Sigmoid colon (tissue), 7 donors: Measurements from ENCODE around the gene FLII. TPM values are rescaled to one million over a fixed set of nuclear protein-coding genes. Genes with fewer than 3 reads are reported as not detected.

ENCODE experiments used
- DNase-seq: peaks from one replicate; pipeline ENCODE4 v3.0.0-alpha.2; 2019
- H3K27ac ChIP-seq, 4 donors: fragments of 200-600 bp; sonication (generic); one replicate each; pipeline ENCODE4 v1.5.1; 2016 to 2019; ENCODE audit warnings: mild to moderate bottlenecking in 1 of 4
- H3K27me3 ChIP-seq, 3 donors: fragments of 200-600 bp; sonication (generic); one replicate each; pipeline ENCODE4 v1.5.1; 2019; ENCODE audit warnings: mild to moderate bottlenecking in 1 of 3
- H3K36me3 ChIP-seq, 4 donors: fragments of 200-600 bp; sonication (generic); one replicate each; pipeline ENCODE4 v1.5.1; 2016 to 2019
- H3K4me1 ChIP-seq, 4 donors: fragments of 200-600 bp; sonication (generic); one replicate each; pipeline ENCODE4 v1.5.1; 2017 to 2019
- H3K4me3 ChIP-seq, 4 donors: fragments of 200-600 bp; sonication (generic); one replicate each; pipeline ENCODE4 v1.5.1; 2017 to 2019; ENCODE audit warnings: mild to moderate bottlenecking in 2 of 4, moderate library complexity in 1 of 4
- H3K9me3 ChIP-seq, 4 donors: fragments of 200-600 bp in 3 of 4; sonication (generic) in 3 of 4; one replicate each; pipeline versions ENCODE4 v1.5.1 to v1.6.1; 2013 to 2019
- CTCF ChIP-seq, 4 experiments: fragments of 450-650 bp in 3 of 4; fragments of 200-600 bp in 1 of 4; IDR thresholded peaks; one replicate each; pipeline ENCODE4 v1.5.1; 2016 to 2019; ENCODE audit warnings: antibody characterized with exemption in 4 of 4, mild to moderate bottlenecking in 3 of 4, moderate library complexity in 2 of 4
- EP300 ChIP-seq, 4 donors: sonication (generic); formaldehyde crosslinking; IDR thresholded peaks; one replicate each; pipeline ENCODE4 v1.6.1; 2017; ENCODE audit warnings: antibody characterized with exemption in 4 of 4
- POLR2A ChIP-seq, 2 donors: fragments of 450-650 bp; IDR thresholded peaks; one replicate each; pipeline ENCODE4 v1.6.1; 2016; ENCODE audit warnings: antibody characterized with exemption in 2 of 2, mild to moderate bottlenecking in 2 of 2, moderate library complexity in 2 of 2
- POLR2AphosphoS5 ChIP-seq, 4 donors: sonication (generic); formaldehyde crosslinking; IDR thresholded peaks; one replicate each; pipeline ENCODE4 v1.6.1; 2017; ENCODE audit warnings: antibody characterized with exemption in 4 of 4
- WGBS, 2 donors: extraction: QIAGEN DNeasy Blood & Tissue Kit; methylation state at CpG; one replicate each; pipeline ENCODE4 v1.1.7; 2013; 5-methylcytosine and 5-hydroxymethylcytosine counted together
- intact Hi-C: fragments of 100-400 bp; cut with DNase I; formaldehyde crosslinking; loops from one replicate; pipeline ENCODE4 v1.15.1; 2023
- polyA plus RNA-seq, 3 donors: library from polyadenylated mRNA; stranded (reverse); fragments of 200-250 nt; gene quantifications; one replicate each; pipeline ENCODE4 v1.2.3, GENCODE V29; 2013
- total RNA-seq, 4 donors: library from RNA; depleted of rRNA; stranded (reverse); fragments of >200 nt; gene quantifications; one replicate each; pipeline ENCODE4 v1.1.0, GENCODE V29; 2016
- donor health status: healthy with polysubstance abuse.
- donor health status: Bipolar disorder and iron deficiency.
- donor health status: healthy.

The FLII gene
- total and polyA plus RNA-seq, 7 donors = 115 to 422 (median 222) TPM

GRCh38 chr17:18263885-18264682, 5.5 kb upstream of the FLII start:
- DNase-seq = no peak

GRCh38 chr17:18262641-18263040, 4.1 kb upstream of the FLII start:
- Histone ChIP-seq H3K27ac (peak overlapping the region in 1 of 4 donors; percentile 97), H3K36me3 (peaks cover 26 to 33% (median 28%) of the 10 kb centered on the region in 4 donors), H3K27me3 (no peaks in the 10 kb centered on the region), H3K4me3 (no peak overlapping the region), H3K9me3 (no peaks in the 10 kb centered on the region), H3K4me1 (peaks cover 0 to 36% (median 30%) of the 10 kb centered on the region in 4 donors)
- no peak for DNase-seq
- intact Hi-C loops = no loop called here
- 61 to 82% methylated on average over 12 of the region's 12 CpGs for WGBS, 2 donors
- TF ChIP-seq POLR2AphosphoS5 (IDR thresholded peaks at IDR 0.05) (no peak), EP300 (IDR thresholded peaks at IDR 0.05) (no peak), POLR2A (IDR thresholded peaks at IDR 0.05) (no peak), CTCF (IDR thresholded peaks at IDR 0.05) (no peak)

More at GRCh38 chr17:18263885-18264682, 5.5 kb upstream of the FLII start:
- no peaks in the 10 kb centered on the region for H3K9me3 ChIP-seq
- 94 to 96% methylated on average over 50 of the region's 50 CpGs for WGBS, 2 donors
- H3K27ac ChIP-seq = no peak overlapping the region
- peaks cover 0 to 28% (median 26%) of the 10 kb centered on the region in 4 donors for H3K4me1 ChIP-seq
- H3K36me3 ChIP-seq = peaks cover 26 to 33% (median 28%) of the 10 kb centered on the region in 4 donors
- no peak overlapping the region for H3K4me3 ChIP-seq
- H3K27me3 ChIP-seq = no peaks in the 10 kb centered on the region
- intact Hi-C loops = no loop called here
- TF ChIP-seq CTCF (IDR thresholded peaks at IDR 0.05) = no peak
- TF ChIP-seq POLR2A (IDR thresholded peaks at IDR 0.05) = no peak
- TF ChIP-seq EP300 (IDR thresholded peaks at IDR 0.05) = no peak
- no peak for TF ChIP-seq POLR2AphosphoS5 (IDR thresholded peaks at IDR 0.05)

- H3K4me1 ChIP-seq = peaks cover 0 to 41% (median 35%) of the 10 kb centered on the region in 4 donors
- 80 to 89% methylated on average over 2 of the region's 2 CpGs for WGBS, 2 donors
Observed at GRCh38 chr17:18262111-18262510, 3.6 kb upstream of the FLII start.

GRCh38 chr17:18261659-18262058, 3.1 kb upstream of the FLII start:
- intact Hi-C loops = loop anchor here (2.0 kb wide), 2 partner anchors 37 to 53 kb away; partner anchors contain the start of genes LLGL1, SMCR8 and TOP3A
- 86 to 88% methylated on average over 3 of the region's 3 CpGs for WGBS, 2 donors
- peaks cover 0 to 46% (median 39%) of the 10 kb centered on the region in 4 donors for H3K4me1 ChIP-seq
- no peak for DNase-seq
- H3K9me3 ChIP-seq = no peaks in the 10 kb centered on the region
- H3K27me3 ChIP-seq = no peaks in the 10 kb centered on the region
- peak overlapping the region; percentile 90 to 98 (median 95) for H3K27ac ChIP-seq
- TF ChIP-seq CTCF (IDR thresholded peaks at IDR 0.05) (no peak), POLR2AphosphoS5 (IDR thresholded peaks at IDR 0.05) (no peak), EP300 (IDR thresholded peaks at IDR 0.05) (no peak), POLR2A (IDR thresholded peaks at IDR 0.05) (no peak)
- H3K36me3 ChIP-seq = peaks cover 26 to 34% (median 29%) of the 10 kb centered on the region in 4 donors
- peak overlapping the region in 3 of 4 donors; percentile 83 to 96 (median 92) for H3K4me3 ChIP-seq

More at GRCh38 chr17:18262111-18262510, 3.6 kb upstream of the FLII start:
- Histone ChIP-seq H3K9me3 (no peaks in the 10 kb centered on the region), H3K27ac (peak overlapping the region; percentile 90 to 98 (median 95)), H3K36me3 (peaks cover 26 to 33% (median 28%) of the 10 kb centered on the region in 4 donors), H3K4me3 (no peak overlapping the region), H3K27me3 (no peaks in the 10 kb centered on the region)
- no peak for DNase-seq
- intact Hi-C loops = no loop called here
- no peak for TF ChIP-seq POLR2A (IDR thresholded peaks at IDR 0.05)

GRCh38 chr17:18261146-18261515, 2.6 kb upstream of the FLII start:
- Histone ChIP-seq H3K9me3 (no peaks in the 10 kb centered on the region), H3K36me3 (peaks cover 26 to 39% (median 31%) of the 10 kb centered on the region in 4 donors), H3K27me3 (no peaks in the 10 kb centered on the region), H3K4me1 (peaks cover 0 to 51% (median 43%) of the 10 kb centered on the region in 4 donors), H3K4me3 (peak overlapping the region; percentile 83 to 96 (median 88)), H3K27ac (peak overlapping the region; percentile 90 to 98 (median 95))
- peak; percentile 87 for DNase-seq
- 1 to 6% methylated on average over 16 of the region's 16 CpGs for WGBS, 2 donors
- TF ChIP-seq CTCF (IDR thresholded peaks at IDR 0.05) (no peak), POLR2A (IDR thresholded peaks at IDR 0.05) (no peak), EP300 (IDR thresholded peaks at IDR 0.05) (no peak), POLR2AphosphoS5 (IDR thresholded peaks at IDR 0.05) (no peak)
- intact Hi-C loops = loop anchor here (2.0 kb wide), 2 partner anchors 36 to 54 kb away; partner anchors contain the start of genes LLGL1, SMCR8 and TOP3A
